Upper lobe of left lung (tissue), 6 donors: ENCODE data around the gene KCNG2. TPM values are rescaled to one million over a fixed set of nuclear protein-coding genes. Genes with fewer than 3 reads are reported as not detected.
A peak's percentile ranks its signal among the peaks of the same experiment; 100 is the strongest.

Experiments
- ATAC-seq, 2 donors: fragments of 200-7000 bp; cut with Tn5 transposase; one replicate each; pipeline ENCODE4 v1.9.1; 2022; ENCODE audit warnings: mild to moderate bottlenecking in 2 of 2, moderate library complexity in 2 of 2; ENCODE audit not compliant: low FRiP score in 2 of 2
- DNase-seq, 2 donors: peaks; one replicate each; pipeline ENCODE4 v3.0.0-alpha.2; 2019 to 2020
- H3K27ac ChIP-seq, 4 donors: fragments of 200-600 bp; sonication (generic); one replicate each; pipeline ENCODE4 v1.5.1; 2016 to 2019
- H3K27me3 ChIP-seq, 4 donors: fragments of 200-600 bp; sonication (generic); one replicate each; pipeline ENCODE4 v1.5.1; 2017 to 2019
- H3K36me3 ChIP-seq, 4 donors: fragments of 200-600 bp; sonication (generic); one replicate each; pipeline ENCODE4 v1.5.1; 2016 to 2019
- H3K4me1 ChIP-seq, 4 donors: fragments of 200-600 bp; sonication (generic); one replicate each; pipeline ENCODE4 v1.5.1; 2018 to 2019
- H3K4me3 ChIP-seq, 4 donors: fragments of 200-600 bp; sonication (generic); one replicate each; pipeline ENCODE4 v1.5.1; 2017 to 2019; ENCODE audit warnings: mild to moderate bottlenecking in 2 of 4, moderate library complexity in 1 of 4
- H3K9me3 ChIP-seq, 4 donors: fragments of 200-600 bp; sonication (generic); one replicate each; pipeline ENCODE4 v1.5.1; 2018 to 2019
- CTCF ChIP-seq, 6 experiments: fragments of 450-650 bp in 4 of 6; fragments of 200-600 bp in 2 of 6; sonication (generic) in 2 of 6; IDR thresholded peaks; one replicate each; pipeline ENCODE4 v1.5.1; 2016 to 2019; ENCODE audit warnings: antibody characterized with exemption in 6 of 6
- EP300 ChIP-seq, 4 donors: sonication (generic); formaldehyde crosslinking; IDR thresholded peaks; one replicate each; pipeline ENCODE4 v1.5.1; 2017; ENCODE audit warnings: antibody characterized with exemption in 4 of 4, control low read depth in 2 of 4
- POLR2A ChIP-seq, 4 donors: fragments of 450-650 bp; IDR thresholded peaks; one replicate each; pipeline ENCODE4 v1.5.1; 2016 to 2017; ENCODE audit warnings: antibody characterized with exemption in 4 of 4, mild to moderate bottlenecking in 2 of 4
- POLR2AphosphoS5 ChIP-seq, 2 donors: sonication (generic); formaldehyde crosslinking; IDR thresholded peaks; one replicate each; pipeline ENCODE4 v1.5.1; 2017; ENCODE audit warnings: antibody characterized with exemption in 2 of 2
- WGBS, 2 donors: methylation state at CpG; one replicate each; pipeline ENCODE4 v1.1.5; 2017 to 2018; 5-methylcytosine and 5-hydroxymethylcytosine counted together
- total RNA-seq, 6 donors: library from RNA; depleted of rRNA in 4 of 6; stranded (reverse); fragments of >200 nt in 4 of 6; gene quantifications; one replicate each; pipeline versions ENCODE4 v1.1.0 to v1.2.1, GENCODE V29; 2016 to 2021
- donor health status: DM: no; HTN: no; CAD: no; lungs with moderate emphysema.
- donor health status: DM: no; HTN: yes; CAD: no; lungs with severe emphysema.

The KCNG2 gene
- total RNA-seq, 6 donors from 2014 or later: 0.49 to 1.1 (median 0.73) TPM; not detected in 2

GRCh38 chr18:79855147-79855933 is 57.6 kb downstream of the KCNG2 start:
- 68 to 72% methylated on average over 17 of the region's 17 CpGs for WGBS, 2 donors
- DNase-seq (no peak), ATAC-seq (no peak)
- no peaks in the 10 kb centered on the region for H3K27me3 ChIP-seq
- TF ChIP-seq POLR2A (IDR thresholded peaks at IDR 0.05): no peak
- no peak for TF ChIP-seq POLR2AphosphoS5 (IDR thresholded peaks at IDR 0.05)
- no peak for TF ChIP-seq EP300 (IDR thresholded peaks at IDR 0.05)
- no peak for TF ChIP-seq CTCF (IDR thresholded peaks at IDR 0.05)
- H3K9me3 ChIP-seq: no peaks in the 10 kb centered on the region
- no peaks in the 10 kb centered on the region for H3K36me3 ChIP-seq
- peaks cover 0 to 7% (median 3%) of the 10 kb centered on the region in 4 donors for H3K4me1 ChIP-seq
- H3K27ac ChIP-seq: no peak overlapping the region
- H3K4me3 ChIP-seq: no peak overlapping the region

GRCh38 chr18:79856119-79857007 is 58.6 kb downstream of the KCNG2 start:
- no peak overlapping the region for H3K27ac ChIP-seq
- H3K36me3 ChIP-seq: no peaks in the 10 kb centered on the region
- H3K9me3 ChIP-seq: peaks cover 0 to under 1% (median 0%) of the 10 kb centered on the region in 4 donors
- H3K27me3 ChIP-seq: no peaks in the 10 kb centered on the region
- WGBS, 2 donors: 28 to 65% methylated on average over 9 to 26 of the region's 26 CpGs
- H3K4me1 ChIP-seq: peaks cover 0 to 7% (median 3%) of the 10 kb centered on the region in 4 donors
- TF ChIP-seq POLR2AphosphoS5 (IDR thresholded peaks at IDR 0.05) (no peak), CTCF (IDR thresholded peaks at IDR 0.05) (no peak), EP300 (IDR thresholded peaks at IDR 0.05) (no peak), POLR2A (IDR thresholded peaks at IDR 0.05) (no peak)
- DNase-seq: peak; percentile 38 to 51
- H3K4me3 ChIP-seq: peak overlapping the region in 1 of 4 donors; percentile 11
- peak in 1 of 2 donors; percentile 20 for ATAC-seq

- H3K4me3 ChIP-seq: no peak overlapping the region
- ATAC-seq (peak in 1 of 2 donors; percentile 29), DNase-seq (no peak)
- peaks cover 0 to 4% (median 0%) of the 10 kb centered on the region in 4 donors for H3K9me3 ChIP-seq
- H3K4me1 ChIP-seq: peaks cover 0 to 7% (median 3%) of the 10 kb centered on the region in 4 donors
- H3K27ac ChIP-seq: no peak overlapping the region
- no peaks in the 10 kb centered on the region for H3K36me3 ChIP-seq
- no peak for TF ChIP-seq POLR2A (IDR thresholded peaks at IDR 0.05)
- no peak for TF ChIP-seq EP300 (IDR thresholded peaks at IDR 0.05)
- TF ChIP-seq POLR2AphosphoS5 (IDR thresholded peaks at IDR 0.05): no peak
- TF ChIP-seq CTCF (IDR thresholded peaks at IDR 0.05): no peak
- WGBS, 2 donors: 40 to 41% methylated on average over 13 of the region's 14 CpGs
- H3K27me3 ChIP-seq: no peaks in the 10 kb centered on the region
Measured at GRCh38 chr18:79857082-79857671, 59.4 kb downstream of the KCNG2 start.

GRCh38 chr18:79859314-79859713 is 61.6 kb downstream of the KCNG2 start:
- no peaks in the 10 kb centered on the region for H3K36me3 ChIP-seq
- no peak overlapping the region for H3K27ac ChIP-seq
- H3K27me3 ChIP-seq: peaks cover 0 to 6% (median 0%) of the 10 kb centered on the region in 4 donors
- H3K4me1 ChIP-seq: peaks cover 0 to 7% (median 3%) of the 10 kb centered on the region in 4 donors
- H3K9me3 ChIP-seq: peaks cover 0 to 4% (median 0%) of the 10 kb centered on the region in 4 donors
- DNase-seq: no peak
- WGBS, 2 donors: 77 to 84% methylated on average over 7 of the region's 7 CpGs
- TF ChIP-seq CTCF (IDR thresholded peaks at IDR 0.05): no peak
- no peak for TF ChIP-seq POLR2A (IDR thresholded peaks at IDR 0.05)
- TF ChIP-seq POLR2AphosphoS5 (IDR thresholded peaks at IDR 0.05): no peak
- no peak for TF ChIP-seq EP300 (IDR thresholded peaks at IDR 0.05)
- no peak overlapping the region for H3K4me3 ChIP-seq
- no peak for ATAC-seq
